H1 (cell line): Measurements from ENCODE around the gene CYP46A1. TPM values are rescaled to one million over a fixed set of nuclear protein-coding genes. Genes with fewer than 3 reads are reported as not detected.

Experiments
- CTCF ChIA-PET: fragments of 300-600 bp; sonication (Branson Sonifier 250); formaldehyde crosslinking; loops from one replicate; lab custom pipeline; 2021; ENCODE audit not compliant: partially characterized antibody; lab: Charles Lee
- POLR2A ChIA-PET: fragments of 300-600 bp; sonication (Branson Sonifier 250); formaldehyde crosslinking; loops from one replicate; lab custom pipeline; 2021; ENCODE audit warnings: inconsistent platforms; ENCODE audit not compliant: partially characterized antibody; lab: Charles Lee
- DNase-seq, 2 experiments: peaks; one replicate each; pipeline versions ENCODE4 v3.0.0 to v3.0.0-alpha.2; 2010 to 2022; ENCODE audit warnings: low spot score in 2 of 2, low read depth in 1 of 2, mixed read lengths in 1 of 2
- FAIRE-seq: peaks from 2 replicates; lab custom pipeline; 2011; peaks lifted over from hg19 to GRCh38; lab: Jason Lieb, UNC
- H2AFZ ChIP-seq: 2 replicates; pipeline ENCODE4 v1.8.1; 2012; ENCODE audit warnings: low read length, inconsistent platforms
- H2AK5ac ChIP-seq: 2 replicates; pipeline ENCODE4 v1.6.1; 2013; ENCODE audit warnings: low read depth, low read length
- H2BK120ac ChIP-seq: replicated peaks from 2 replicates; pipeline ENCODE3; 2013; ENCODE audit warnings: low read depth, low read length, inconsistent platforms
- H2BK12ac ChIP-seq: 2 replicates; pipeline ENCODE4 v1.6.1; 2013; ENCODE audit warnings: low read depth, low read length
- H2BK15ac ChIP-seq: 2 replicates; pipeline ENCODE4 v1.6.1; 2013; ENCODE audit warnings: low read length
- H2BK20ac ChIP-seq: 2 replicates; pipeline ENCODE4 v1.6.1; 2013; ENCODE audit warnings: low read length
- H2BK5ac ChIP-seq: 2 replicates; pipeline ENCODE4 v1.6.1; 2013; ENCODE audit warnings: low read depth, low read length
- H3K14ac ChIP-seq: 2 replicates; pipeline ENCODE4 v1.6.1; 2013; ENCODE audit warnings: inconsistent platforms; ENCODE audit not compliant: insufficient read length
- H3K18ac ChIP-seq: 2 replicates; pipeline ENCODE4 v1.6.1; 2013; ENCODE audit warnings: low read length; ENCODE audit errors: extremely low read depth
- H3K23ac ChIP-seq: 2 replicates; pipeline ENCODE4 v1.6.1; 2013; ENCODE audit warnings: inconsistent platforms; ENCODE audit not compliant: insufficient read length
- H3K23me2 ChIP-seq: 2 replicates; pipeline ENCODE4 v1.6.1; 2013; ENCODE audit warnings: low read depth, low read length
- H3K27ac ChIP-seq: 2 replicates; pipeline ENCODE4 v1.6.1; 2011; ENCODE audit warnings: low read depth, low read length, inconsistent platforms
- H3K27me3 ChIP-seq, 4 experiments: replicated peaks in 1 of 4; 1 replicate in 1 of 4; 2 replicates in 3 of 4; pipeline versions ENCODE4 v1.6.1 to v1.8.1; 2011 to 2013; ENCODE audit warnings: low read length in 3 of 4, mild to moderate bottlenecking in 3 of 4, inconsistent platforms in 2 of 4, mixed read lengths in 2 of 4, moderate library complexity in 1 of 4; ENCODE audit not compliant: control insufficient read depth in 3 of 4, insufficient read depth in 3 of 4; ENCODE audit errors: extremely low read depth in 1 of 4
- H3K36me3 ChIP-seq, 4 experiments: 2 replicates each; pipeline versions ENCODE4 v1.6.1 to v1.8.1; 2011 to 2013; ENCODE audit warnings: mild to moderate bottlenecking in 4 of 4, low read length in 3 of 4, moderate library complexity in 2 of 4, control low read depth in 1 of 4, inconsistent platforms in 1 of 4; ENCODE audit not compliant: insufficient read depth in 4 of 4, control insufficient read depth in 2 of 4
- H3K4ac ChIP-seq: replicated peaks from 2 replicates; pipeline ENCODE3; 2013; ENCODE audit warnings: low read length, low read depth, mixed read lengths, inconsistent platforms; ENCODE audit not compliant: insufficient read length
- H3K4me1 ChIP-seq, 4 experiments: replicated peaks in 1 of 4; 1 replicate in 1 of 4; 2 replicates in 3 of 4; pipeline versions ENCODE4 v1.6.1 to v1.8.1; 2011 to 2013; ENCODE audit warnings: low read length in 3 of 4, inconsistent platforms in 2 of 4, mixed read lengths in 1 of 4; ENCODE audit not compliant: insufficient read depth in 4 of 4, control insufficient read depth in 3 of 4
- H3K4me2 ChIP-seq, 2 experiments: 2 replicates each; pipeline versions ENCODE4 v1.6.1 to v1.8.1; 2011 to 2013; ENCODE audit warnings: low read depth in 2 of 2, low read length in 2 of 2, control low read depth in 1 of 2, inconsistent platforms in 1 of 2, mild to moderate bottlenecking in 1 of 2; ENCODE audit not compliant: insufficient read depth in 1 of 2
- H3K4me3 ChIP-seq, 4 experiments: fragments of 200-600, 300-600 bp in 1 of 4; sonication (generic), shearing (Covaris generic), sonication (Bioruptor Twin) in 1 of 4; 2 replicates each; pipeline versions ENCODE4 v1.5.1 to v1.8.1; 2011 to 2016; ENCODE audit warnings: low read length in 4 of 4, low read depth in 3 of 4, control low read depth in 2 of 4, inconsistent platforms in 2 of 4, mild to moderate bottlenecking in 2 of 4, mixed read lengths in 1 of 4, moderate library complexity in 1 of 4; ENCODE audit not compliant: insufficient read depth in 2 of 4; ENCODE audit errors: extremely low read depth in 1 of 4
- H3K56ac ChIP-seq: replicated peaks from 2 replicates; pipeline ENCODE3; 2013; ENCODE audit warnings: low read depth, mild to moderate bottlenecking, mixed read lengths, low read length, inconsistent platforms; ENCODE audit not compliant: insufficient read length
- H3K79me1 ChIP-seq: 2 replicates; pipeline ENCODE4 v1.6.1; 2013; ENCODE audit warnings: low read depth, low read length, control low read depth
- H3K79me2 ChIP-seq, 2 experiments: 2 replicates each; pipeline versions ENCODE4 v1.6.1 to v1.8.1; 2012 to 2013; ENCODE audit warnings: low read length in 2 of 2, mild to moderate bottlenecking in 2 of 2, inconsistent platforms in 1 of 2; ENCODE audit not compliant: insufficient read depth in 2 of 2, control insufficient read depth in 1 of 2
- H3K9ac ChIP-seq, 4 experiments: replicated peaks in 1 of 4; 1 replicate in 1 of 4; 2 replicates in 3 of 4; pipeline versions ENCODE4 v1.6.1 to v1.8.1; 2011 to 2013; ENCODE audit warnings: low read depth in 3 of 4, low read length in 3 of 4, control low read depth in 2 of 4, mild to moderate bottlenecking in 2 of 4, moderate library complexity in 2 of 4, inconsistent platforms in 1 of 4; ENCODE audit errors: extremely low read depth in 1 of 4
- H3K9me3 ChIP-seq, 2 experiments: 2 replicates each; pipeline versions ENCODE4 v1.6.1 to v1.8.1; 2012 to 2013; ENCODE audit warnings: mild to moderate bottlenecking in 2 of 2, moderate library complexity in 2 of 2, control low read depth in 1 of 2, inconsistent platforms in 1 of 2, low read depth in 1 of 2, low read length in 1 of 2, mixed read lengths in 1 of 2; ENCODE audit not compliant: insufficient read depth in 2 of 2
- H4K20me1 ChIP-seq, 2 experiments: replicated peaks in 1 of 2; 2 replicates each; pipeline versions ENCODE3 to v1.8.1; 2011 to 2013; ENCODE audit warnings: inconsistent platforms in 2 of 2, low read length in 2 of 2, mild to moderate bottlenecking in 1 of 2; ENCODE audit not compliant: insufficient read depth in 2 of 2, control insufficient read depth in 1 of 2
- H4K5ac ChIP-seq: 2 replicates; pipeline ENCODE4 v1.6.1; 2013; ENCODE audit warnings: low read length, low read depth, mixed read lengths, inconsistent platforms; ENCODE audit not compliant: insufficient read length
- H4K8ac ChIP-seq: 2 replicates; pipeline ENCODE4 v1.8.0; 2013; ENCODE audit warnings: mild to moderate bottlenecking, moderate library complexity, low read length, inconsistent platforms; ENCODE audit not compliant: insufficient read depth; ENCODE audit errors: extremely low read depth
- H4K91ac ChIP-seq: replicated peaks from 2 replicates; pipeline ENCODE3; 2013; ENCODE audit warnings: low read length, mixed read lengths, inconsistent platforms; ENCODE audit not compliant: insufficient read length
- CEBPB ChIP-seq: IDR thresholded peaks from 2 replicates; pipeline ENCODE4 v1.6.1; 2012; ENCODE audit warnings: low read depth, low read length
- KDM4A ChIP-seq: IDR thresholded peaks from one replicate; pipeline ENCODE4 v1.7.1; 2012; ENCODE audit warnings: low read depth, mild to moderate bottlenecking, moderate library complexity, low read length, inconsistent platforms; ENCODE audit not compliant: severe bottlenecking
- KDM5A ChIP-seq: fragments of 200-600 bp; IDR thresholded peaks from 2 replicates; pipeline ENCODE4 v1.7.1; 2012; ENCODE audit warnings: mild to moderate bottlenecking, low read length, inconsistent platforms, mixed read lengths
- POU5F1 ChIP-seq: IDR thresholded peaks from 2 replicates; pipeline ENCODE4 v1.6.1; 2011; ENCODE audit warnings: low read depth, mild to moderate bottlenecking, low read length, moderate library complexity
- RAD21 ChIP-seq, 2 experiments: IDR thresholded peaks in 1 of 2; conservative IDR thresholded peaks in 1 of 2; 2 replicates each; pipeline ENCODE4 v1.6.1; 2011; ENCODE audit warnings: low read depth in 2 of 2, low read length in 2 of 2, improper control_type of control experiment in 1 of 2, inconsistent platforms in 1 of 2, mild to moderate bottlenecking in 1 of 2, moderate library complexity in 1 of 2
- RFX5 ChIP-seq: IDR thresholded peaks from 2 replicates; pipeline ENCODE4 v1.6.1; 2011; ENCODE audit warnings: low read depth, low read length, improper control_type of control experiment, borderline replicate concordance
- SIN3A ChIP-seq, 2 experiments: IDR thresholded peaks in 1 of 2; conservative IDR thresholded peaks in 1 of 2; 2 replicates each; pipeline ENCODE4 v1.6.1; 2011 to 2012; ENCODE audit warnings: low read length in 2 of 2, improper control_type of control experiment in 1 of 2, low read depth in 1 of 2, mild to moderate bottlenecking in 1 of 2
- SUZ12 ChIP-seq: fragments of 200-600 bp; sonication (generic); IDR thresholded peaks from 2 replicates; pipeline ENCODE4 v1.6.1; 2012; ENCODE audit warnings: mild to moderate bottlenecking, inconsistent platforms, low read length, moderate library complexity, mixed read lengths
- TAF1 ChIP-seq: IDR thresholded peaks from 2 replicates; pipeline ENCODE4 v1.6.1; 2011; ENCODE audit warnings: mild to moderate bottlenecking, low read depth, low read length
- WGBS, 2 experiments: shearing (Covaris generic) in 1 of 2; methylation state at CpG; one replicate each; pipeline versions ENCODE4 v1.1.6 to v1.1.7; 2013 to 2015; ENCODE audit warnings: low lambda C conversion rate in 2 of 2, mixed read lengths in 2 of 2, inconsistent platforms in 1 of 2, low coverage in 1 of 2, missing lambda C conversion rate in 1 of 2; ENCODE audit not compliant: insufficient replicate concordance in 2 of 2, insufficient coverage in 1 of 2, insufficient read length in 1 of 2; ENCODE audit errors: extremely low coverage in 1 of 2, missing lambda C conversion rate in 1 of 2; 5-methylcytosine and 5-hydroxymethylcytosine counted together
- polyA plus RNA-seq, 7 experiments: library from polyadenylated mRNA; depleted of rRNA in 3 of 7; stranded (reverse) in 5 of 7; unstranded in 2 of 7; fragments of >200 nt in 5 of 7; fragments of 200-250 nt in 2 of 7; gene quantifications; 1 replicate in 5 of 7; 2 replicates in 1 of 7; 4 replicates in 1 of 7; pipeline versions ENCODE4 v1.2.1 to v1.2.3, GENCODE V29; 2011 to 2013; ENCODE audit warnings: missing spikeins in 2 of 7, mixed read lengths in 2 of 7
- total RNA-seq: library from RNA; stranded (reverse); fragmentation: NEBNext Ultra II Directional; extraction: Animal tissue kit (Norgen Biotek cat#: 25700); gene quantifications from 2 replicates; pipeline ENCODE4 v1.2.1, GENCODE V29; 2021

Gene CYP46A1
- total and polyA plus RNA-seq, 2 of the 8 experiments (the other 6 are each of a cell fraction or from before 2014, with no cell fraction given), result 0.41 to 1.3 TPM

DNA sequence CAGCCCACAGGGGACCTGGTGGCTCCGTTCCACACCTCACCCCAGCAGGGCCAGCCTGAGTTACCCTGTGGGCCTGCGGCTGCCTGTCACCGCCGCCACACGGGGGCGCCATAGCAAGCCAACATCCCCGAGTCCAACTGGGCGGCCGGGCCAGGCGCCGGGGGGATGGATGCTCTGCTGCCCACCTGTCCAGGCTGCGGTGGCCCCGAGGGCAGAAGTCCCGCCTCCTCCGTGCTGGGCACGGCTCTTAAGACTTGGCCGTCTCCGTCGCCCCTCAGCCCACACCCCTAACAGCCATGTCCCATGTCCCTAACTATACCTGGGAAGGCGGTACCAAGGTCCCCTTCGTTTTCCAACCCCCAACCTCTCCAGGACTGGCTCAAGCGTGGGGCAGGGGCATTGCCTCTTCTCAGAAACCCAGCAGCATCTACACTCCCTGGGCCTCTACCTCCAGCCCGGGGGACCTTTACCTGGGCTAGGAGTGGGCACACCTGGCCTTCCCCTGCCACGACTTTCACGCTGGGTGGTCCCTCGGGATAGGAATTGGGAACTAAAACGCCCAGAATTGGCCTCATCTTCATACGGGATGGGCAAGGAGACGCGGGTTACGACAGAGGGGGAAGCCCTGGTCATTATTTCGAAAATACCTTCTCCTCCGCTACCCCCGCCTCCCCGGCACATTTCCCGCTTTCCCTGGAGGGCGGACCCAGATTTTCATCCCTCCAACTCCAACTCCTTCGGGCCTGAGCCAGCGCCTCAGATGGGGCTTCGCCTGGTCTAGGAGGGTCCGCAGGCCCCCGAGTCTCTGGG lies 1.1 kb upstream of the CYP46A1 start:
- no peak for FAIRE-seq
- H2AK5ac ChIP-seq, result no peak overlapping the region
- H3K56ac ChIP-seq, result peak overlapping the region; percentile 21
- peak overlapping the region; percentile 87 for H4K91ac ChIP-seq
- no peak overlapping the region for H3K23ac ChIP-seq
- H3K4me2 ChIP-seq, result peak overlapping the region; percentile 87 to 99
- H2BK20ac ChIP-seq, result no peak overlapping the region
- peak overlapping the region; percentile 57 to 100 (median 94) for H3K4me3 ChIP-seq
- H3K14ac ChIP-seq, result no peak overlapping the region
- H4K5ac ChIP-seq, result peak overlapping the region; percentile 10
- H3K4me1 ChIP-seq, result peaks cover 0 to 9% (median 8%) of the 10 kb centered on the region in 4 experiments; a peak in 6 of 7 replicates
- peaks cover 1% of the 10 kb centered on the region in 2 experiments; a peak in 2 of 4 replicates for H3K9me3 ChIP-seq
- no peaks in the 10 kb centered on the region for H3K79me1 ChIP-seq
- no peaks in the 10 kb centered on the region for H3K27me3 ChIP-seq
- no peak overlapping the region for H2BK120ac ChIP-seq
- H2AFZ ChIP-seq, result no peak overlapping the region
- DNase-seq, result peak in 1 of 2 experiments; percentile 97
- H3K79me2 ChIP-seq, result no peaks in the 10 kb centered on the region
- no peaks in the 10 kb centered on the region for H4K20me1 ChIP-seq
- ChIA-PET CTCF (interaction anchor here (0.8 to 3.3 kb wide), 17 partner anchors 8 to 228 kb away, joined by 3 to 26 read pairs (median 4); no protein-coding TSS in a partner anchor), POLR2A (interaction anchor here (1.4 kb wide), 1 partner anchor 21 kb away, joined by 3 read pairs; no protein-coding TSS in a partner anchor)
- peak overlapping the region; percentile 81; the same call in 1 of the 2 replicates for H2BK15ac ChIP-seq
- 2% methylated on average over 39 of the region's 42 CpGs; no CpG with 5 or more reads in 1 of the 2 experiments for WGBS, 2 experiments
- no peak overlapping the region for H2BK12ac ChIP-seq
- H3K4ac ChIP-seq, result peak overlapping the region; percentile 19
- H3K18ac ChIP-seq, result peak overlapping the region; percentile 60
- H3K27ac ChIP-seq, result 0 out of 2 replicates have a peak overlapping the region, but pooled peaks have one; percentile 37
- peak overlapping the region in 2 of 4 experiments; percentile 58 to 69; a peak in 4 of 7 replicates for H3K9ac ChIP-seq
- H3K23me2 ChIP-seq, result peaks cover 9% of the 10 kb centered on the region
- H4K8ac ChIP-seq, result peak overlapping the region; percentile 95
- H3K36me3 ChIP-seq, result no peaks in the 10 kb centered on the region
- peak overlapping the region; percentile 71; the same call in 1 of the 2 replicates for H2BK5ac ChIP-seq
- TF ChIP-seq POU5F1 (no peak), TAF1 (no peak; the same call in 1 of the 2 replicates), SUZ12 (no peak; the same call in 1 of the 2 replicates), RAD21 (IDR thresholded peaks at IDR 0.05 in 1 of 2, conservative IDR thresholded peaks at IDR 0.05 in 1 of 2; ENCODE audit: low read depth in 2 of 2, low read length in 2 of 2) (peak; percentile 69 to 82), RFX5 (no peak), KDM4A (peak; percentile 50), SIN3A (conservative IDR thresholded peaks at IDR 0.05 in 1 of 2, IDR thresholded peaks at IDR 0.05 in 1 of 2; ENCODE audit: low read depth in 1 of 2, low read length in 2 of 2) (0 out of 4 replicates have a peak, but pooled peaks of 1 of the 2 experiments have one; percentile 50), KDM5A (no peak), CEBPB (no peak)
